Parathyroid adenoma (tissue), 2 donors: ENCODE data around the gene OR2M5.

ENCODE experiments used
- H2AFZ ChIP-seq: fragments of 300-600 bp; sonication (generic); one replicate; pipeline ENCODE4 v1.7.0; 2017; ENCODE audit warnings: antibody characterized with exemption, mild to moderate bottlenecking
- H3K27ac ChIP-seq: fragments of 300-600 bp; sonication (generic); one replicate; pipeline ENCODE4 v1.7.0; 2017
- H3K27me3 ChIP-seq: fragments of 300-600 bp; sonication (generic); one replicate; pipeline ENCODE4 v1.7.0; 2017; ENCODE audit warnings: low read length; ENCODE audit not compliant: control insufficient read depth, insufficient read depth
- H3K36me3 ChIP-seq: fragments of 300-600 bp; sonication (generic); one replicate; pipeline ENCODE4 v1.7.0; 2017; ENCODE audit warnings: low read length; ENCODE audit not compliant: control insufficient read depth, insufficient read depth
- H3K4me1 ChIP-seq: fragments of 300-600 bp; sonication (generic); one replicate; pipeline ENCODE4 v1.7.0; 2017; ENCODE audit warnings: control low read depth
- H3K4me2 ChIP-seq: fragments of 300-600 bp; sonication (generic); one replicate; pipeline ENCODE4 v1.7.0; 2017; ENCODE audit warnings: low read length
- H3K4me3 ChIP-seq: fragments of 300-600 bp; sonication (generic); one replicate; pipeline ENCODE4 v1.7.0; 2017; ENCODE audit warnings: low read depth, low read length
- H3K79me2 ChIP-seq: fragments of 300-600 bp; sonication (generic); one replicate; pipeline ENCODE4 v1.7.0; 2017; ENCODE audit warnings: control low read depth
- H3K9ac ChIP-seq: fragments of 300-600 bp; sonication (generic); one replicate; pipeline ENCODE4 v1.7.0; 2017; ENCODE audit warnings: mild to moderate bottlenecking
- H3K9me3 ChIP-seq: fragments of 300-600 bp; sonication (generic); one replicate; pipeline ENCODE4 v1.7.0; 2017; ENCODE audit warnings: low read length; ENCODE audit not compliant: control insufficient read depth
- TF ChIP-seq, protein P1 (sequence below): fragments of 300-600 bp; sonication (generic); IDR thresholded peaks from one replicate; pipeline ENCODE4 v1.7.0; 2017; ENCODE audit warnings: antibody characterized with exemption, mild to moderate bottlenecking
- donor health status: primary hyperparathyroidism.

Gene OR2M5, protein sequence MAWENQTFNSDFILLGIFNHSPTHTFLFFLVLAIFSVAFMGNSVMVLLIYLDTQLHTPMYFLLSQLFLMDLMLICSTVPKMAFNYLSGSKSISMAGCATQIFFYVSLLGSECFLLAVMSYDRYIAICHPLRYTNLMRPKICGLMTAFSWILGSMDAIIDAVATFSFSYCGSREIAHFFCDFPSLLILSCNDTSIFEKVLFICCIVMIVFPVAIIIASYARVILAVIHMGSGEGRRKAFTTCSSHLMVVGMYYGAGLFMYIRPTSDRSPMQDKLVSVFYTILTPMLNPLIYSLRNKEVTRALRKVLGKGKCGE

GRCh38 chr1:248144513-248145198 is at the start of gene OR2M5:
OR2M5 (plus strand) TSS chr1:248145148; CDS start chr1:248145148, 0 bp downstream.
- no peaks in the 10 kb centered on the region for H3K27me3 ChIP-seq
- H2AFZ ChIP-seq = no peak within 1 kb of the TSS
- H3K4me2 ChIP-seq = no peak within 1 kb of the TSS
- no peaks in the 10 kb centered on the region for H3K9me3 ChIP-seq
- TF ChIP-seq, protein P1, sequence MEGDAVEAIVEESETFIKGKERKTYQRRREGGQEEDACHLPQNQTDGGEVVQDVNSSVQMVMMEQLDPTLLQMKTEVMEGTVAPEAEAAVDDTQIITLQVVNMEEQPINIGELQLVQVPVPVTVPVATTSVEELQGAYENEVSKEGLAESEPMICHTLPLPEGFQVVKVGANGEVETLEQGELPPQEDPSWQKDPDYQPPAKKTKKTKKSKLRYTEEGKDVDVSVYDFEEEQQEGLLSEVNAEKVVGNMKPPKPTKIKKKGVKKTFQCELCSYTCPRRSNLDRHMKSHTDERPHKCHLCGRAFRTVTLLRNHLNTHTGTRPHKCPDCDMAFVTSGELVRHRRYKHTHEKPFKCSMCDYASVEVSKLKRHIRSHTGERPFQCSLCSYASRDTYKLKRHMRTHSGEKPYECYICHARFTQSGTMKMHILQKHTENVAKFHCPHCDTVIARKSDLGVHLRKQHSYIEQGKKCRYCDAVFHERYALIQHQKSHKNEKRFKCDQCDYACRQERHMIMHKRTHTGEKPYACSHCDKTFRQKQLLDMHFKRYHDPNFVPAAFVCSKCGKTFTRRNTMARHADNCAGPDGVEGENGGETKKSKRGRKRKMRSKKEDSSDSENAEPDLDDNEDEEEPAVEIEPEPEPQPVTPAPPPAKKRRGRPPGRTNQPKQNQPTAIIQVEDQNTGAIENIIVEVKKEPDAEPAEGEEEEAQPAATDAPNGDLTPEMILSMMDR = no peak
- no peaks in the 10 kb centered on the region for H3K36me3 ChIP-seq
- no peak within 1 kb of the TSS for H3K9ac ChIP-seq
- no peak within 1 kb of the TSS for H3K27ac ChIP-seq
- no peak within 1 kb of the TSS for H3K4me3 ChIP-seq
- H3K4me1 ChIP-seq = no peaks in the 10 kb centered on the region
- no peaks in the 10 kb centered on the region for H3K79me2 ChIP-seq

GRCh38 chr1:248098529-248098928 is 46.4 kb upstream of the OR2M5 start:
- TF ChIP-seq, protein P1 = no peak
- Histone ChIP-seq H3K4me2 (no peak overlapping the region), H2AFZ (no peak overlapping the region), H3K36me3 (no peaks in the 10 kb centered on the region), H3K4me1 (no peaks in the 10 kb centered on the region), H3K4me3 (no peak overlapping the region), H3K9me3 (no peaks in the 10 kb centered on the region), H3K27ac (no peak overlapping the region), H3K79me2 (no peaks in the 10 kb centered on the region), H3K27me3 (no peaks in the 10 kb centered on the region), H3K9ac (no peak overlapping the region)

DNA sequence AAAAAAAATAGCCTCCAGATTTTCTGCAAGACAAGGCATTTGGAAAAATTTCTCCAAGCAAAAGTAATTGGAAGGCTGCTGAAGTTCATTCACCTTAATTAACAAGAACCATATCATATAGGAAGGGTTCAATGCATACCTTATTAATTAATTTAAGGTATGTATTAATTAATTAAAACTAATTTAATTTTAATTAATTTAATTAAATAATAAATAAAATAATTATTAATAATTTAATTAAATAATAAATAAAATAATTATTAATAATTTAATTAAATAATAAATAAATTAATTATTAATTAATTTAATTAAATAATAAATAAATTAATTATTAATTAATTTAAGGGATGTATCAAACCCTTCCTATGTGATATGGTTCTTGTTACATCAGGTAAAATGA is 42.1 kb upstream of the OR2M5 start:
- H3K4me2 ChIP-seq = no peak overlapping the region

DNA sequence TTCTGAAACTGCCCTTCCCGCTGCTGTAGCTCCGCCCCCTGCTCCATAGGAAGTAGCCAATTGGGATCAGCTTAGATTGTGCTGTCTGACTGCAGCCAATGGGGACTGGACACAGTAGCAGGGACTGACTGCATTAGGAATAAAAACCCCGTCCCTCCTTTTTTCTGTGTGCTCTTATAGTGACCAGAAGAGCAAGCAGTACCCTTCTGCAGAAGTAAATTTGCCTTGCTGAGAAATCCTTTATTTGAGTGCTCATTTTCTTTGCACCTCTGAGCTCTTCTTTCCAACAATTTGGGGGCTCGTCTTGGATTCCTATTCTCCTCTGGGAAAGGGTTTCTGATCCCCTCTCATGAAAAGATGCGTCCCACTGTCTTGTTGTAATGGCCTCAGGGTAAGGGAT is 33.8 kb upstream of the OR2M5 start:
- Histone ChIP-seq H3K36me3 (no peaks in the 10 kb centered on the region), H3K9ac (no peak overlapping the region), H3K79me2 (no peaks in the 10 kb centered on the region), H3K27me3 (no peaks in the 10 kb centered on the region), H2AFZ (no peak overlapping the region), H3K27ac (no peak overlapping the region), H3K4me3 (no peak overlapping the region), H3K4me1 (no peaks in the 10 kb centered on the region), H3K4me2 (no peak overlapping the region), H3K9me3 (no peaks in the 10 kb centered on the region)
- TF ChIP-seq, protein P1 = no peak

More for the DNA sequence above, 42.1 kb upstream of the OR2M5 start:
- H3K4me3 ChIP-seq = no peak overlapping the region
- no peaks in the 10 kb centered on the region for H3K79me2 ChIP-seq
- TF ChIP-seq, protein P1 = no peak
- no peak overlapping the region for H2AFZ ChIP-seq
- H3K27ac ChIP-seq = no peak overlapping the region
- no peaks in the 10 kb centered on the region for H3K9me3 ChIP-seq
- no peak overlapping the region for H3K9ac ChIP-seq
- no peaks in the 10 kb centered on the region for H3K27me3 ChIP-seq
- no peaks in the 10 kb centered on the region for H3K36me3 ChIP-seq
- no peaks in the 10 kb centered on the region for H3K4me1 ChIP-seq
